Heart right ventricle (tissue), 16 donors: ENCODE measurements around the gene LSM4. TPM values are rescaled to one million over a fixed set of nuclear protein-coding genes. Genes with fewer than 3 reads are reported as not detected.

Source experiments
- ATAC-seq, 8 donors: fragments of 200-7000 bp; cut with Tn5 transposase; one replicate each; pipeline ENCODE4 v1.9.1; 2020; ENCODE audit warnings: mild to moderate bottlenecking in 8 of 8, moderate library complexity in 8 of 8, moderate number of reproducible peaks in 1 of 8
- DNase-seq, 2 donors: peaks; one replicate each; pipeline ENCODE4 v3.0.0-alpha.2; 2020
- H3K27ac ChIP-seq, 10 donors: fragments of 200-600 bp; sonication (generic) in 2 of 10; one replicate each; pipeline versions ENCODE4 v1.5.0 to v1.8.0; 2020 to 2022; ENCODE audit warnings: mild to moderate bottlenecking in 3 of 10
- H3K27me3 ChIP-seq, 7 donors: fragments of 200-600 bp; one replicate each; pipeline ENCODE4 v1.8.0; 2021 to 2022; ENCODE audit warnings: mild to moderate bottlenecking in 2 of 7
- H3K36me3 ChIP-seq, 9 donors: fragments of 200-600 bp; sonication (generic) in 1 of 9; one replicate each; pipeline versions ENCODE4 v1.5.0 to v1.8.0; 2020 to 2022; ENCODE audit warnings: mild to moderate bottlenecking in 2 of 9
- H3K4me1 ChIP-seq, 9 donors: fragments of 200-600 bp; sonication (generic) in 1 of 9; one replicate each; pipeline versions ENCODE4 v1.5.0 to v1.8.0; 2020 to 2022; ENCODE audit warnings: mild to moderate bottlenecking in 4 of 9
- H3K4me3 ChIP-seq, 10 donors: fragments of 200-600 bp; sonication (generic) in 2 of 10; one replicate each; pipeline versions ENCODE4 v1.5.0 to v1.8.0; 2020 to 2022; ENCODE audit warnings: mild to moderate bottlenecking in 7 of 10, moderate library complexity in 2 of 10
- H3K9me3 ChIP-seq, 11 donors: fragments of 200-600 bp in 10 of 11; sonication (generic) in 2 of 11; one replicate each; pipeline versions ENCODE4 v1.5.0 to v1.8.0; 2013 to 2022; ENCODE audit warnings: mild to moderate bottlenecking in 2 of 11, control low read depth in 1 of 11, moderate library complexity in 1 of 11
- WGBS, 2 donors: extraction: QIAGEN DNeasy Blood & Tissue Kit; methylation state at CpG; one replicate each; pipeline ENCODE4 v1.1.7; 2013; ENCODE audit warnings: inconsistent platforms in 1 of 2; 5-methylcytosine and 5-hydroxymethylcytosine counted together
- intact Hi-C, 10 donors: fragments of 100-400 bp; cut with DNase I; formaldehyde crosslinking; loops; one replicate each; pipeline versions ENCODE4 v1.11.1 to v1.14.2; 2022
- polyA plus RNA-seq, 2 donors: library from polyadenylated mRNA; stranded (reverse); fragments of 200-250 nt; gene quantifications; one replicate each; pipeline ENCODE4 v1.2.3, GENCODE V29; 2013
- total RNA-seq, 10 donors: library from RNA; stranded (reverse); fragmentation: NEBNext Ultra II Directional in 3 of 10; extraction: Animal tissue kit (Norgen Biotek cat#: 25700) in 3 of 10; gene quantifications; one replicate each; pipeline versions ENCODE4 v1.2.1 to v1.2.4, GENCODE V29; 2021 to 2023
- TF ChIP-seq, protein P1 (sequence below), 9 donors: fragments of 200-600 bp; sonication (generic) in 2 of 9; IDR thresholded peaks; one replicate each; pipeline versions ENCODE4 v1.5.0 to v1.8.0; 2021 to 2022; ENCODE audit warnings: antibody characterized with exemption in 9 of 9, mild to moderate bottlenecking in 5 of 9, moderate library complexity in 1 of 9
- donor health status: Arrhythmogenic right ventricular cardiomyopathy.
- donor health status: ischemic (EF 13 %, LVEDD 7.1; RV severe dilation, severe dysfunction).
- donor health status: healthy with polysubstance abuse.
- donor health status: DM: no; HTN: yes; CAD: no.
- donor health status: DM: no; HTN: no; CAD: no.
- donor health status: ischemic (EF 25% LVEDD 6.9; RV normal size, moderate dysfunction).
- donor health status: ischemic (EF 25% LVEDD 5.7; RV mildly dilated, moderate dysfunction).
- donor health status: healthy.
- donor health status: DM: yes; HTN: yes; CAD: no.
- donor health status: Ischemic cardiomyopathy.
- donor health status: ischemic (EF 35%, LVEDD 5.7; RV mildly dilated, moderate dysfunction).
- donor health status: nonischemic (EF 11% LVEDD 7.7; RV severe dilation, severe dysfunction).
- donor health status: DM: yes; HTN: yes; CAD: no.
- donor health status: PGD.
- donor health status: ischemic (EF 29% LVEDD 5.4; RV normal size, mild dysfunction).
- donor health status: nonischemic (EF 23%, LVEDD 6.1; RV moderate dilation, normal function).

LSM4 gene
- total and polyA plus RNA-seq, 12 donors: 73.2 to 163 (median 93.6) TPM

DNA sequence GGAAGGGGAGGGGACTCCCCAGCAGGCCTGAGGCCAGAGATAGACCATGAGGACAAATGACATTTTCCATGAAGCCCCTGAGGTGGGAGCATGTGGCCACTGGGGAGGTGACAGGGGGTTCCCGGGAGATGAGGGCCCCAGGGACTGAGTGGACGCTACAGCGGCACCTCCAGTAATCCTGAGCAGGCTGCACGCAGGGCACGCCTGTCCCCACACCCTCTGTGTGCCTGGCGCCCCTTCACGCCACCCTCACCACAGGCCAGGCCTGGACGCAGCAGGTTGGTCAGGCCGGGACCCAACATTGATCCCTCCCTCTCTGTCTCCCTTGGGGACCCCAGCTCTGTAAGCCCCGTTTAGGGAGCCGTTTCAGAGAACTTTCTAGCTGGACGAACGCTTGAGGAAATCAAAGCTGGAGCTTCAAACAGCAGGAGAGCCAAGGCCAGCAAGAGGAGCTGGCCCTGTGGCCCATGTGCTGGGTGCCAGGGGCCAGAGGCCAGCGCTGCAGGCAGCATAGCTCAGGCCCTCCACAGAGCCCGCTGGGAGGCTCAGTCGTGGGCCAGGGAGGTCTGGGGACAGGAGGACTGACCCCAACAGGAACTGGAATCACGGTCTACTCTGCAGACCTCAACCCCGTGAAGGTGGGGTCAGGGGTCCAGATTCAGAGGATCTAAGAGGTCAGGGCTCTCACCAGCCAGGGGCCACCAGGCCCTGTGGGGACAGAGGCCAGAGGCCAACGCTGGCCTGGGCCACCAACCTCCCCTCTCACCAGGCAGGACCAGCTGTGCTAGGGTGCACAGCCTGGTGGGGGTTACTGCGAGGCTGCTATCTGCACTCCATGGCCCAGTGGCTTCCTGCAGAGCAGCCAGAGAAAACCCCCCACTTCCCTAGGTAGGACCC lies 14.6 kb downstream of the LSM4 start:
- TF ChIP-seq, protein P1, sequence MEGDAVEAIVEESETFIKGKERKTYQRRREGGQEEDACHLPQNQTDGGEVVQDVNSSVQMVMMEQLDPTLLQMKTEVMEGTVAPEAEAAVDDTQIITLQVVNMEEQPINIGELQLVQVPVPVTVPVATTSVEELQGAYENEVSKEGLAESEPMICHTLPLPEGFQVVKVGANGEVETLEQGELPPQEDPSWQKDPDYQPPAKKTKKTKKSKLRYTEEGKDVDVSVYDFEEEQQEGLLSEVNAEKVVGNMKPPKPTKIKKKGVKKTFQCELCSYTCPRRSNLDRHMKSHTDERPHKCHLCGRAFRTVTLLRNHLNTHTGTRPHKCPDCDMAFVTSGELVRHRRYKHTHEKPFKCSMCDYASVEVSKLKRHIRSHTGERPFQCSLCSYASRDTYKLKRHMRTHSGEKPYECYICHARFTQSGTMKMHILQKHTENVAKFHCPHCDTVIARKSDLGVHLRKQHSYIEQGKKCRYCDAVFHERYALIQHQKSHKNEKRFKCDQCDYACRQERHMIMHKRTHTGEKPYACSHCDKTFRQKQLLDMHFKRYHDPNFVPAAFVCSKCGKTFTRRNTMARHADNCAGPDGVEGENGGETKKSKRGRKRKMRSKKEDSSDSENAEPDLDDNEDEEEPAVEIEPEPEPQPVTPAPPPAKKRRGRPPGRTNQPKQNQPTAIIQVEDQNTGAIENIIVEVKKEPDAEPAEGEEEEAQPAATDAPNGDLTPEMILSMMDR (IDR thresholded peaks at IDR 0.05): no peak
- ATAC-seq (no peak), DNase-seq (no peak)
- no peak overlapping the region for H3K4me3 ChIP-seq
- H3K36me3 ChIP-seq: peaks cover 0 to 68% (median 6%) of the 10 kb centered on the region in 9 donors
- H3K4me1 ChIP-seq: peaks cover 14 to 47% (median 37%) of the 10 kb centered on the region in 9 donors
- intact Hi-C loops: no loop called here
- 83% methylated on average over 20 of the region's 20 CpGs for WGBS, 2 donors
- peak overlapping the region in 9 of 10 donors; percentile 14 to 100 (median 97) for H3K27ac ChIP-seq
- H3K27me3 ChIP-seq: no peaks in the 10 kb centered on the region
- H3K9me3 ChIP-seq: no peaks in the 10 kb centered on the region

DNA sequence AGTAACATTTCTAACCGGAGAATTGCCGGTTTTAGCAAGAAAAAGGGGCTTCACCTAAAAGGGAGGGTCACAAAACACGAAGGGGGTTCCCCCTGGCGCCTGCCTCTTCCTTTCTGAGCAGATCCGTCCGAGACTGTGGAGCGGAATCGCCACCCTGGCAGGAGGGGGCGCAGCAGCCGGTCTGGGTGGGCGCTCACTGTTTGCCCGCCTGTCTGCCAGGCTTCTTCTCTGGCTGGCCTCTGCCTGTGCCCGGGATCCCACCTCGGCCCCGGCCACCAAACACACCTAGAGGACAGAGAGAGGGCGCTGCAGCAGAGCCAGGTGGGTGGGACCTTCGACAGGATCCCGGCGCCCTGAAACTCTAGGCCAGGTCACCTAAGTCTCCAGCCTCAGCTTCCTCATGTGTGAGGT lies 15.6 kb downstream of the LSM4 start:
- TF ChIP-seq, protein P1 (IDR thresholded peaks at IDR 0.05): no peak
- peaks cover 24 to 55% (median 47%) of the 10 kb centered on the region in 9 donors for H3K4me1 ChIP-seq
- DNase-seq (no peak), ATAC-seq (no peak)
- intact Hi-C loops: loop anchor here in 1 of 10 donors (2.0 kb wide), 1 partner anchor 14 kb away; no protein-coding TSS in a partner anchor
- no peak overlapping the region for H3K4me3 ChIP-seq
- no peaks in the 10 kb centered on the region for H3K27me3 ChIP-seq
- H3K9me3 ChIP-seq: no peaks in the 10 kb centered on the region
- H3K27ac ChIP-seq: peak overlapping the region in 9 of 10 donors; percentile 58 to 100 (median 98)
- WGBS, 2 donors: 87 to 90% methylated on average over 19 of the region's 19 CpGs
- H3K36me3 ChIP-seq: peaks cover 0 to 57% (median 6%) of the 10 kb centered on the region in 9 donors

DNA sequence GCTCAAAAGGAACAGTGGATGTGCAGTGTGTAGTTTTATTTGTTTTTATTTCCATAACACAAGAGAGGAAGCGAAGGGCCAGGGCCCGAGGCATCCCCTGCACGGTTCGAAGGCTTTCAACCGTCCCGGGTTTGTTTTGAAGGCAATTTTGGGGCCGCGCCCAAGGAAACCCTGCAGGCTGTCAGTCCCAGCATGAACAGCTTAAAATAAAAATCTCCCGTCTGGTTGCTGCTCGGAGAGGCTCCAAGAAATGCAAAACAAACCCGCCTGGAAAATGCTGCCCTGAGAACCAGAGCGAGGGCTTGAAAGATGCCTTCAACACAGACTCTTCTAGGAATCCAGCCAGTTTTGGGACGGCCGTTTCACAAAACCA lies 16.0 kb downstream of the LSM4 start:
- TF ChIP-seq, protein P1 (IDR thresholded peaks at IDR 0.05): no peak
- Histone ChIP-seq H3K9me3 (no peaks in the 10 kb centered on the region), H3K4me1 (peaks cover 24 to 59% (median 49%) of the 10 kb centered on the region in 9 donors), H3K36me3 (peaks cover 0 to 53% (median 6%) of the 10 kb centered on the region in 9 donors), H3K27me3 (no peaks in the 10 kb centered on the region), H3K27ac (peak overlapping the region in 9 of 10 donors; percentile 58 to 100 (median 98)), H3K4me3 (no peak overlapping the region)
- intact Hi-C loops: loop anchor here in 1 of 10 donors (2.0 kb wide), 1 partner anchor 14 kb away; no protein-coding TSS in a partner anchor
- ATAC-seq (no peak), DNase-seq (no peak)
- WGBS, 2 donors: 76 to 78% methylated on average over 14 of the region's 14 CpGs

DNA sequence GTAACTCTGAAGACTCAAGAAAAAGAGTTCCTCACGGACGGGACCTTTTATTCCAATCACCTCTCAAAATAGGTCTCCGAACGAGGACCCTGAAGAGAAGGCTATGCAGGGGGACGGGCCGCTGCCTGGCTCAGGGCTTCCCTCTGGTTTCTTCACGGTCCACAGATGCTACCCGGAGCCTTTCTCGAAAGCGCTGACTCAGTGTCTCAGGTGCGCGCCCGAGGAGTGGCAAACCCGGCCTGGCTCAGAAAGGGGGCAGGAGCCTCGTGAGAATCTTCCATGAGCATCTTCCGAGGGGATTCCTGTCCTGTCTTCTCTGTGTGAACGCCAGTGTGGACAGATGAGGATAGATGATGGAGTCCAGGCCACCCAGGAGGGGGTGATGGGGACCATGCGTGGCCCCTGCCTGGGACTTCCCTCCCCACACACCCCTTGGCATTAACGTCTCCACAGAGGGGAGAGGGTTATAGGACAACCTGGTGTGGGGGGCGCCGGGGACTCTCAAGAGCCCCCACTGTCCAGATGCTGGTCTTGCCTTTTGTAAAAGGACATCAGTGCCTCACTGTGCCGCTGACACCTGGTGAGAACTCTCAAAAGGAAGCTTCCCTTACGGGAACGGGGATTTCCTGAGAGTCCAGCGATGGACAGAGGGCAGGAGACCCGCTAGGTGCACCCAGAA lies 16.5 kb downstream of the LSM4 start:
- H3K27me3 ChIP-seq: no peaks in the 10 kb centered on the region
- H3K4me3 ChIP-seq: no peak overlapping the region
- TF ChIP-seq, protein P1 (IDR thresholded peaks at IDR 0.05): no peak
- WGBS, 2 donors: 85 to 87% methylated on average over 26 of the region's 26 CpGs
- peak overlapping the region; percentile 6 to 100 (median 98) for H3K27ac ChIP-seq
- ATAC-seq (no peak), DNase-seq (no peak)
- peaks cover 0 to 48% (median 6%) of the 10 kb centered on the region in 9 donors for H3K36me3 ChIP-seq
- H3K9me3 ChIP-seq: no peaks in the 10 kb centered on the region
- peaks cover 24 to 65% (median 49%) of the 10 kb centered on the region in 9 donors for H3K4me1 ChIP-seq
- intact Hi-C loops: loop anchor here in 1 of 10 donors (2.0 kb wide), 1 partner anchor 14 kb away; no protein-coding TSS in a partner anchor
